GM23338 (cell line): ENCODE data around the gene ADGRL1. TPM values are rescaled to one million over a fixed set of nuclear protein-coding genes. Genes with fewer than 3 reads are reported as not detected.

ENCODE experiments used
- ATAC-seq: fragments of 200-7000 bp; cut with Tn5 transposase; 3 replicates; pipeline ENCODE4 v1.9.1; 2020
- DNase-seq: peaks from one replicate; pipeline ENCODE4 v3.0.0-alpha.2; 2015; ENCODE audit warnings: low spot score
- H2AFZ ChIP-seq: fragments of 200-600 bp; sonication (generic); 2 replicates; pipeline ENCODE4 v1.8.0; 2016; ENCODE audit warnings: antibody characterized with exemption, mild to moderate bottlenecking, moderate library complexity
- H3F3A ChIP-seq: fragments of 200-600 bp; sonication (generic); replicated peaks from 2 replicates; pipeline ENCODE4 v1.8.0; 2017; ENCODE audit warnings: antibody characterized with exemption, mixed run types, low read depth
- H3K27ac ChIP-seq: fragments of 200-600 bp; sonication (generic); 2 replicates; pipeline ENCODE4 v1.6.1; 2016; ENCODE audit warnings: low read depth
- H3K27me3 ChIP-seq: fragments of 200-600 bp; sonication (generic); 2 replicates; pipeline ENCODE4 v1.8.0; 2016; ENCODE audit warnings: mild to moderate bottlenecking, mixed run types, moderate library complexity; ENCODE audit not compliant: insufficient read depth
- H3K36me3 ChIP-seq: fragments of 200-600 bp; sonication (generic); 2 replicates; pipeline ENCODE4 v1.8.0; 2016; ENCODE audit warnings: mild to moderate bottlenecking; ENCODE audit not compliant: insufficient read depth
- H3K4me1 ChIP-seq: fragments of 200-600 bp; sonication (generic); 2 replicates; pipeline ENCODE4 v1.8.0; 2016; ENCODE audit warnings: mild to moderate bottlenecking, moderate library complexity; ENCODE audit not compliant: insufficient read depth
- H3K4me2 ChIP-seq: fragments of 200-600 bp; sonication (generic); 2 replicates; pipeline ENCODE4 v1.7.1; 2017; ENCODE audit warnings: mixed run types
- H3K4me3 ChIP-seq: fragments of 200-600 bp; sonication (generic); 2 replicates; pipeline ENCODE4 v1.6.1; 2016; ENCODE audit warnings: mixed run types
- H3K79me2 ChIP-seq: fragments of 200-600 bp; sonication (generic); replicated peaks from 2 replicates; pipeline ENCODE4 v1.8.0; 2017; ENCODE audit warnings: mild to moderate bottlenecking; ENCODE audit not compliant: insufficient read depth
- H3K9me2 ChIP-seq: fragments of 200-600 bp; sonication (generic); 2 replicates; pipeline ENCODE4 v1.8.0; 2017; ENCODE audit not compliant: insufficient read depth
- H4K20me1 ChIP-seq: fragments of 200-600 bp; sonication (generic); replicated peaks from 2 replicates; pipeline ENCODE4 v1.8.0; 2017; ENCODE audit warnings: mild to moderate bottlenecking; ENCODE audit not compliant: insufficient read depth
- H3K27ac Mint-ChIP-seq: 2 replicates; pipeline ENCODE4 v1.8.0; 2020; ENCODE audit warnings: inconsistent platforms, mild to moderate bottlenecking, moderate library complexity, mixed read lengths
- H3K27me3 Mint-ChIP-seq: 3 replicates; pipeline ENCODE4 v1.8.0; 2022; ENCODE audit warnings: low read depth, mild to moderate bottlenecking, moderate library complexity, mixed read lengths, inconsistent platforms; ENCODE audit not compliant: insufficient read depth, poor library complexity
- H3K36me3 Mint-ChIP-seq: 3 replicates; pipeline ENCODE4 v1.8.0; 2021; ENCODE audit warnings: low read depth, mild to moderate bottlenecking, inconsistent platforms, moderate library complexity, mixed read lengths
- H3K4me1 Mint-ChIP-seq: 3 replicates; pipeline ENCODE4 v1.8.0; 2020; ENCODE audit warnings: mild to moderate bottlenecking, inconsistent platforms, mixed read lengths
- H3K4me3 Mint-ChIP-seq: 3 replicates; pipeline ENCODE4 v1.8.0; 2021; ENCODE audit warnings: moderate library complexity, mild to moderate bottlenecking, inconsistent platforms, mixed read lengths
- H3K9me3 Mint-ChIP-seq: 3 replicates; pipeline ENCODE4 v1.8.0; 2020; ENCODE audit warnings: moderate library complexity, mild to moderate bottlenecking, inconsistent platforms, mixed read lengths
- CREB1 ChIP-seq: fragments of 250-450 bp; sonication (Bioruptor Pico); IDR thresholded peaks from 2 replicates; pipeline ENCODE4 v1.5.0; 2020; ENCODE audit warnings: low read depth, mild to moderate bottlenecking, moderate library complexity
- CTCF ChIP-seq, 2 experiments: fragments of 200-600 bp in 1 of 2; sonication (generic) in 1 of 2; conservative IDR thresholded peaks; 2 replicates each; pipeline versions ENCODE4 v1.5.1 to v1.6.1; 2016 to 2017; ENCODE audit warnings: antibody characterized with exemption in 2 of 2, low read depth in 2 of 2, mild to moderate bottlenecking in 2 of 2, moderate library complexity in 1 of 2
- EZH2 ChIP-seq: fragments of 200-600 bp; sonication (generic); IDR thresholded peaks from one replicate; pipeline ENCODE4 v1.8.0; 2017; ENCODE audit warnings: antibody characterized with exemption, mild to moderate bottlenecking, low read depth; ENCODE audit not compliant: unreplicated experiment
- EZH2phosphoT487 ChIP-seq: fragments of 200-600 bp; sonication (generic); IDR thresholded peaks from one replicate; pipeline ENCODE4 v1.8.1; 2018; ENCODE audit warnings: antibody characterized with exemption; ENCODE audit not compliant: unreplicated experiment
- JUNB ChIP-seq: IDR thresholded peaks from one replicate; pipeline ENCODE4 v1.6.1; 2016; ENCODE audit warnings: antibody characterized with exemption; ENCODE audit not compliant: unreplicated experiment
- NANOG ChIP-seq: IDR thresholded peaks from 2 replicates; pipeline ENCODE4 v1.6.1; 2016; ENCODE audit warnings: antibody characterized with exemption, borderline replicate concordance
- POLR2AphosphoS5 ChIP-seq: IDR thresholded peaks from 2 replicates; pipeline ENCODE4 v1.6.1; 2016; ENCODE audit warnings: antibody characterized with exemption, low read depth
- STAT1 ChIP-seq: IDR thresholded peaks from one replicate; pipeline ENCODE4 v1.6.1; 2016; ENCODE audit warnings: antibody characterized with exemption; ENCODE audit not compliant: unreplicated experiment
- ZNF114 ChIP-seq: fragments of 250-450 bp; sonication (Bioruptor Pico); IDR thresholded peaks from 2 replicates; pipeline ENCODE4 v1.5.0; 2020; ENCODE audit warnings: mild to moderate bottlenecking, moderate library complexity
- ZNF331 ChIP-seq: fragments of 250-450 bp; sonication (Bioruptor Pico); IDR thresholded peaks from 2 replicates; pipeline ENCODE4 v1.5.0; 2020; ENCODE audit warnings: low read depth, mild to moderate bottlenecking, moderate library complexity
- ZNF462 ChIP-seq: fragments of 250-450 bp; sonication (Bioruptor Pico); IDR thresholded peaks from 2 replicates; pipeline ENCODE4 v1.5.0; 2020; ENCODE audit warnings: mild to moderate bottlenecking, moderate library complexity
- polyA plus RNA-seq: library from polyadenylated mRNA; unstranded; fragments of >200 nt; fragmentation: Nextera tagmentation; extraction: Ambion mirVana; gene quantifications from 2 replicates; pipeline ENCODE4 v1.2.1, GENCODE V29; 2016
- total RNA-seq: library from RNA; depleted of rRNA; stranded (reverse); fragments of >200 nt; shearing (Covaris generic); gene quantifications from 2 replicates; pipeline ENCODE4 v1.2.3, GENCODE V29; 2014

ADGRL1 gene
- total and polyA plus RNA-seq, 2 experiments from 2014 or later: 20.6 to 100 TPM

DNA sequence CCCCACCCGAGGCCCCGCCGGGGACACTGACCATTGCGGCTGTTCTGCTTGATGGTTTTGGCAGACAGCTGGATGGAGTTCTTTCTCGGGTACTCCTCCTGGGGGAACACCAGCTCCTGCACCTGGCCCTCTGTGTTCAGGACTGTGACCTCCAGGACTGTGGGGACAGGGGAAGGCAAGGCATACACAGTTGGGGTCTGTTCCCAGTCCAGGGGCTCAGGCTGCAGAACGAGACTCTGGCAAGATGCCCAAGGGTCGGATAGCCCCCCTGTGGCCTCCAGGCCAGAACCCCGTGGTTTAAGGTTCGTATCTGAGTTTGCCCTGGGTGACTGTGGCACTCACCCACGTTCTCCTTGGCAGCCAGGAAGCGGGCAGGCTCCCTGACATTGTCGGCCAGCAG is 46.9 kb downstream of the ADGRL1 start (continued):
- TF ChIP-seq ZNF462 (CRISPR knock-in tag): no peak
- no peak for TF ChIP-seq NANOG
- no peak for TF ChIP-seq JUNB
- no peak for TF ChIP-seq POLR2AphosphoS5
- TF ChIP-seq CTCF (conservative IDR thresholded peaks at IDR 0.05; ENCODE audit: low read depth in 2 of 2): no peak
- no peak for TF ChIP-seq STAT1
- TF ChIP-seq CREB1 (CRISPR knock-in tag): no peak

DNA sequence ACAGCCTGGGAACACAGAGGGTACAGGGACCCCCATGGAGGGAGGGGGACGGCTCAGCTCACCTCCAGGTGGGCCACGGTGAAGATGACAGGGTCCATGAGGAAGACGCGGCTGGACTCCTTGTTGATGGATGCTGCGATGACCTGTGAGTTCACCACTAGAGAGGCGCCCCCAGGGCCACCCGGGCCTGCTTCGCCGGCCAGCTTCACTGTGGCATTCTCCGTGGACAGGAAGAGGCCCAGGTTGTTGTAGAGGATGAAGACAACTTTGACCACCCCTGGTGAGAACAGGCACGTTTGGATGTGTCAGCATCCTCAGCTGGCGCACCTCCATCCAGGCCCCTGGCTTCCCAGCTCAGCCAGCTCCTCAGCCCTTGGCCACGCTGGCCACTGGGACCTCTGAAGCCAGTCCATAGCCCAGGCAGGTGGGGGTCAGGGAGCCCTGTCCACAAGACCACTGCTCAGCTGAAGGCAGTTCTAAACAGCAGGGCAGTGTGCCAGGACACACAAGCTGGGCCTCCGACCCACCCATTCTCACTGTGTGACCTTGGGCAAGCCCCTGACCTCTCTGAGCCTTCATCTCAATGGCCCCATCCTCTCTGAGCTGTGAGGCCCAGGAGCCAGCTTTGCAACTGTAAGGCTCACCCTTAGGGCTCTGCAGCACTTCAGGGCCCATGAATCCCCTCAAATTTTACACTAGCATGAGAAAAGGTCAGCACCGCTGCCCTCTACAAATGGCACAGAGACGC is 47.5 kb downstream of the ADGRL1 start:
- Histone ChIP-seq H4K20me1 (no peaks in the 10 kb centered on the region; the same call in 1 of the 2 replicates), H3K27ac (no peak overlapping the region), H3K4me3 (no peak overlapping the region), H3K79me2 (no peaks in the 10 kb centered on the region), H3F3A (no peaks in the 10 kb centered on the region), H2AFZ (no peak overlapping the region), H3K4me1 (no peaks in the 10 kb centered on the region), H3K27me3 (no peaks in the 10 kb centered on the region), H3K9me2 (no peaks in the 10 kb centered on the region), H3K36me3 (peaks cover 8% of the 10 kb centered on the region; the same call in 1 of the 2 replicates), H3K4me2 (no peak overlapping the region)
- TF ChIP-seq ZNF331 (CRISPR knock-in tag) (no peak), EZH2phosphoT487 (no peak), JUNB (no peak), POLR2AphosphoS5 (no peak), ZNF114 (no peak), EZH2 (no peak), NANOG (no peak), STAT1 (no peak)
- Mint-ChIP-seq H3K36me3 (peaks cover 58% of the 10 kb centered on the region), H3K4me1 (no peaks in the 10 kb centered on the region), H3K27ac (no peak overlapping the region), H3K27me3 (peaks cover 9% of the 10 kb centered on the region), H3K9me3 (no peaks in the 10 kb centered on the region), H3K4me3 (no peak overlapping the region)
- no peak for ATAC-seq
- no peak for DNase-seq
